SH-SY5Y (cell line): ENCODE results near the gene MAP2K3.

ENCODE experiments used
- GATA2 ChIP-seq: IDR thresholded peaks from 2 replicates; pipeline ENCODE4 v1.6.1; 2011; ENCODE audit warnings: mild to moderate bottlenecking, low read depth, low read length
- GATA3 ChIP-seq: IDR thresholded peaks from 2 replicates; pipeline ENCODE4 v1.6.1; 2011; ENCODE audit warnings: low read depth, mild to moderate bottlenecking, low read length, moderate library complexity

Gene MAP2K3

GRCh38 chr17:21271454-21272183, 12.9 kb upstream of the MAP2K3 start:
- no peak for TF ChIP-seq GATA3
- TF ChIP-seq GATA2 = no peak

- TF ChIP-seq GATA2 (no peak), GATA3 (no peak)
These were observed 12.3 kb upstream of the MAP2K3 start for GRCh38 chr17:21272250-21272649.

DNA sequence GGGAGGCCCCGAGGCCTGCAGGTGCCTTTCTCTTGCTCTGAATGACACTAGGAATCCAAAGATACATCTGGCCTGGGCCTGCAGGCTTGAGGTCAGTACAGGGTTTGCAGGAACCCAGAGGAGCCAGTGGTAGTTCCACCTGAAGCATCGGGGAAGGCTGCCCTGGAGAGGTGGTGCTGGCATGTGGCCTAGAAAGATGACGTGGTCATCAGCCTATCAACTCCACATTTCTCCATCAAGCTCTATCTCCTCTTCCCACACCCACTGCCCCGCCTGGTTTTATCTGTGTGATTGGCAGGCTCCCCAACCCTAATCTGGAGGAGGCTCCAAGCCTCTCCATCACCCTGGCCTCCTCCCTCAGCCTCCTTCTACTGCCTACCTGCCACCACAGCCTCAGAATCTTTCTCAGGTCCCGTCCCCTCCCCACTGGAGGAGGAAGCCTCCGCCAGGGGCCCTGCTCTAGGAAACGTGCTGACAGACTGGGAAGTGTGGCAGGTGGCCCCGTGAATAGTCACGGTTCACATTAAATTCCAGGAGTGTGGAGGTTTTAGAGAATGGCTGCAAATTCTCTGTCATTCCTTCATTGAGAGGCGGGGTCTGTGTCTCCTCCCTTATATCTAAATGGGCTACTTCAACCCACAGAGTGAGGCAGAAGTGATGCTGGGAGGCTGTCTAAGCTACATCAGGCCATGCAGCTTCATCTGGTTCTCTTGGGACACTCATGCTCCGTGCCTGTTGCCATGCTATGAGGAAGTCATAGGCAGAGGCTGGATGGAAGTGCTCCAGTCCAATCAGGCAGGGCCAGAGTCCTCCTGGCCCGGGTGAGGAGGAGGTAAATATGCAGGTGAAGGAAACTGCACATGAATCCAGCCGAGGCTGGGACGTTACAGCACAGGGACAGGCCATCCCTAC, 11.4 kb upstream of the MAP2K3 start:
- TF ChIP-seq GATA3 (no peak), GATA2 (no peak)

DNA sequence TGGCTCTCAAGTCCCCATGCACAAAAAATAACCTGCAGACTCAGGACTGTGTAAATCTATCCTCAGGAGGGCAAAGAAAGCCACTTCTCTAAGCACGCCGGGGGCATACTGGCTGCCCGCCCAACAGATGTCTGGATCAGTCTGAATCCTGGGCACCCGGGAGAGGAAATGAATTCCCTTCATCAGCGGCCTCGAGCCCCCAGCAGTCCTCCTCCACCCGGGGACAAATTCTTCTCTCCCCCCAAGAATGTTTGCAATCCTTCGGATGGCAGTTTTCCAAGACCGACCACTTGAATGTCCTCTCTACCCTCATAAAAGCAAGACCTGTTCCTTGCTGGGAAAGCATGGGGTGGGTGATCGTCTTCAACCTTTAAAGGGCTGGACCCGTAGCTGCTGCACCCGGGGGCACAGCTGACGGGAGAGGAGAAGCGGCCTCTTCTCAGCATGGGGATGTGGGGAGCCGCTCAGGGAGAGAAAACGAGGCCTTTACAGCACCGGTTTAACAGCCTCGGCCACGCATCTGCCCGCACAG, 9.4 kb upstream of the MAP2K3 start:
- TF ChIP-seq GATA2 (no peak), GATA3 (no peak)

GRCh38 chr17:21275579-21276263, 8.8 kb upstream of the MAP2K3 start:
- TF ChIP-seq GATA2 (no peak), GATA3 (no peak)

- TF ChIP-seq GATA2 = no peak
- no peak for TF ChIP-seq GATA3
These were observed 8.3 kb upstream of the MAP2K3 start for GRCh38 chr17:21276264-21276588.

- no peak for TF ChIP-seq GATA2
- TF ChIP-seq GATA3 = no peak
These were observed 7.2 kb upstream of the MAP2K3 start for GRCh38 chr17:21277332-21277731.

GRCh38 chr17:21278450-21279197, 5.9 kb upstream of the MAP2K3 start:
- TF ChIP-seq GATA2 (no peak), GATA3 (no peak)

- TF ChIP-seq GATA2 (no peak), GATA3 (no peak)
These were observed 5.3 kb upstream of the MAP2K3 start for GRCh38 chr17:21279198-21279535.

GRCh38 chr17:21279582-21279981, 4.9 kb upstream of the MAP2K3 start:
- no peak for TF ChIP-seq GATA3
- TF ChIP-seq GATA2 = no peak

GRCh38 chr17:21280081-21280518, 4.4 kb upstream of the MAP2K3 start:
- no peak for TF ChIP-seq GATA3

- no peak for TF ChIP-seq GATA3
- no peak for TF ChIP-seq GATA2
These were observed 2.3 kb upstream of the MAP2K3 start for GRCh38 chr17:21282231-21282630.

- TF ChIP-seq GATA2 = no peak
These were observed 1.7 kb upstream of the MAP2K3 start for GRCh38 chr17:21282850-21283249.
